ENCODE results near the gene CEACAM6.

GRCh38 chr19:41735071-41735600, 20.2 kb upstream of the CEACAM6 start:
- TF ChIP-seq CAMTA2 (CRISPR knock-in tag; conservative IDR thresholded peaks at IDR 0.05) (no peak), FOXA1 (IDR thresholded peaks at IDR 0.05; ENCODE audit: borderline replicate concordance) (no peak), RREB1 (CRISPR knock-in tag; IDR thresholded peaks at IDR 0.05) (no peak), EGR1 (conservative IDR thresholded peaks at IDR 0.05) (no peak), TGIF2 (CRISPR knock-in tag; IDR thresholded peaks at IDR 0.05) (no peak), ZNF561 (CRISPR knock-in tag; conservative IDR thresholded peaks at IDR 0.05) (no peak), CHD4 (IDR thresholded peaks at IDR 0.05; ENCODE audit: insufficient read depth, insufficient replicate concordance, low read depth, low read length, poor library complexity, severe bottlenecking) (no peak)
